HG02973 (cell line): ENCODE results near the gene TRDMT1.

Source experiments
- ATAC-seq: cut with Tn5 transposase; IDR thresholded peaks from one replicate; pipeline ENCODE4 v1.9.1; 2021; ENCODE audit warnings: moderate library complexity; ENCODE audit not compliant: unreplicated experiment

The TRDMT1 gene

GRCh38 chr10:17109475-17110207 lies 91.8 kb downstream of the TRDMT1 start:
- no peak for ATAC-seq

GRCh38 chr10:17109046-17109445 lies 92.4 kb downstream of the TRDMT1 start:
- no peak for ATAC-seq

DNA sequence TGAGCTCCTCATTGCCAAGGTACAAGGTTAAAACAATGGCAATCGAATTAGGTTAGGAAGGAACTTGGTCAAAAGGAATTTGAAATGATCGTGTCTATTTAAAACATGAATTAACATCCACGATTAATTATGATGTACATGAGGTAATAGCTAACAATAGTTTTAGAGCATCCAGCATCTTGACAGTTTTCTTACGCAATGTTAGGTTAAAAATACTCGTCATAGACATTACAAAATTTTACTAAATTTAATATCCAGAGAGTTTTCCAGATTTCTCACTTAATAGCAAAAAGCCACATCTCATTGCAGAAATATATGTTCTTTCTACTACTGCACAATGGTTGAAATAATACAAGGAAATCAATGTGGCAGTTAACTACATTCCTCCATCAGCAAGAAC lies 94.5 kb downstream of the TRDMT1 start:
- no peak for ATAC-seq

DNA sequence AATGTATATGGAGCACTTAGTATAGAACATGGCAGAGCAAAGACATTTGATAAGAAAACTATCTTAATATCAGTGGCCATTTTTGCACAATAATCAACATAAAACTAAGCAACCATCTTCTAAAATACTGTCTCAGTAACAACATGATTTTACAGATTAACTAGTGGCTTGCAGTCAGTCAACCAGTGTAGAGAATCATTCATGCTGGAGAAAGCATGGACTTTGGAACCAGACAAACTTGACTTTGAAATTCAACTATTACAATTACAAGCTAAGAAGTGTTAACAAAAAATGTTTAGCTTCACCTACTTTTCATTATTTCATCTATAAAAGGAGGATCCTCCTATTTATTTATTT lies 99.6 kb downstream of the TRDMT1 start:
- ATAC-seq, result no peak

DNA sequence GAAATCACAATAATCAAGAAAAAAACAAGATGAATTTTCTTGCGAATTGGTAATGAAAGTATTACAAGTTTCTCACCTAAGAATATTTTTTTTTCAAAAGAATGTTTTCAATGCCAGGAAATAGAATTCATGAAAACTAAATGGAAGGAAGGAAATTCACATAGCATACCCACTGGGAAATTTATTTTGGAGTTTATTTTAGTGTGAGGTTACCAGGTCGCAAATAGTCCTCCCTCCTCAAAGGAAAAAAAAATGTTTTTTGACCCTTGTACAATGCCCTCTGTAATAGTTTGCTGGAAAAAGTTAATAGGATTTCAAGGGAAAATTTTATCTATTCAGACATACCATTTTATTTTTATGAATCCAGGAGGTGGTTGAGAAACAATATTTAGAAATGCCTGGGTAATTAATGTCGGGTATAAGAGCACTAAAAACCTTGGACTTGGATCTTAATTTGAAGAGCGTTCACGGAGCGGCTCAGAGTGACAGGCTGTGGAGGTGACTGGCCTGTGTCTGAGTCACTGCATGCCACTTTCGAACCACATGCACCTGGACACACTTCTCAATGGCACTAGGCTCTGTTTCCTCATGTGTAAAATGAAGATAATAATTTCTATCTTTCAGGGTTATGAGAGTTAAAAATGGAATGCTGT lies 100.1 kb downstream of the TRDMT1 start:
- ATAC-seq, result no peak

GRCh38 chr10:17100586-17100985 lies 100.9 kb downstream of the TRDMT1 start:
- no peak for ATAC-seq

DNA sequence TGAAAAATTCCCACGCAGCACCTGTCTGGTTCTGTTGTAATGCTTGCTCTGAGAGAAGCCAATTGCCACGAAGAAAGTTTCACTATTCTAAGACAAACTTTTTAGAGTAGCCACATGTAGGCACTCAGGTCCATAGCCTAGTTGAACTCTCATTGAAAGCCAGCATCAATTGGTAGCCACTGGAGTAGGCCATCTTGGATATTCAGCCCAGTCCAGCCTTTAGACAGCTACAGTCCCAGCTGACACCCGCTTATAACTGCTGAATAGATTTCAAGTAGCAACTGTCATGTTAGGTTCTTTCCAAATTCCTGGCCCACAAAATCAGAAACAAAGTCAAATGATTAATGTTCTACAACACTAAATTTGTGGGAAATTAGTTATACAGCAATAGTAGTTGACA lies 103.5 kb downstream of the TRDMT1 start:
- ATAC-seq, result no peak
